ENCODE results near the gene ZNF112. TPM values are rescaled to one million over a fixed set of nuclear protein-coding genes. Genes with fewer than 3 reads are reported as not detected.
A peak's percentile ranks its signal among the peaks of the same experiment; 100 is the strongest.

ZNF112 gene
- total and polyA plus RNA-seq, 12 donors, result 1.0 to 12.8 (median 5.4) TPM

DNA sequence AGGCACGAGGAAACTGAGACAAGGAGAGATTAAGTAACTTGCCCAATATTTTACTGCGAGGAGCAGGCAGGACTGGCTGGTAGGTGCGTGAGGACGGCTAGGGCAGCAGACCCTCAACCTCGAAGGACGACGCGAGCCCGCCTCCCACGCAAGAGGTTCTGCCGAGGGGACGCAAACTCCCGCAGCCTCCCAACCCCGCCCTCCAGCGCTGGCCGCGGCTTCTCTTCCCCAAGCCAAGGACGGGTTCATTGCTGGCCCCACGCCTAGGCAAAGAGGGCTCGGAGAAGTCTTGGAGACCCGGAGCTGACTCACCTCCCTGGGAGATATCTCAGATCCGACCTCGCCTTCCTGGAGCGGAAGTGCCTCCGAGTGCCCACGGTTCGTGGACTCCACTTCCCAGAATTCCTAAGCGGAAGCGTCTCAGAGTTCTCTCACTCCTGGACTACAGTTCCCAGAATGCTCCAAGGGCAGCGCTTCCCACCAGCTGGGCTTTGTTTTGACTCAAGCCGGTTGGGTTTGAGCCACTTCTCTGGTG, 51.8 kb downstream of the ZNF112 start, which contains the start of gene ZNF235:
Gene ZNF235, minus strand, starts transcription at position 367 of the 535 bp plus-strand sequence. CDS start 1,621 bp downstream, outside the sequence.
- Histone ChIP-seq H3K27ac (peak within 1 kb of the TSS; percentile 68 to 88 (median 76)), H3K27me3 (no peaks in the 10 kb centered on the region), H3K36me3 (replicated peaks in 1 of 2) (peaks cover 0 to 9% of the 10 kb centered on the region in 2 donors), H3K9me3 (replicated peaks in 1 of 3) (peaks cover 0 to 6% (median 0%) of the 10 kb centered on the region in 3 donors), H3K4me3 (peak within 1 kb of the TSS; percentile 16 to 66 (median 50)), H3K4me1 (replicated peaks in 1 of 2) (peaks cover 5 to 7% of the 10 kb centered on the region in 2 donors)
- WGBS, 4 donors, result 0 to 1% (median 0%) methylated on average over 13 to 31 of the region's 31 CpGs
- TF ChIP-seq, protein P1, sequence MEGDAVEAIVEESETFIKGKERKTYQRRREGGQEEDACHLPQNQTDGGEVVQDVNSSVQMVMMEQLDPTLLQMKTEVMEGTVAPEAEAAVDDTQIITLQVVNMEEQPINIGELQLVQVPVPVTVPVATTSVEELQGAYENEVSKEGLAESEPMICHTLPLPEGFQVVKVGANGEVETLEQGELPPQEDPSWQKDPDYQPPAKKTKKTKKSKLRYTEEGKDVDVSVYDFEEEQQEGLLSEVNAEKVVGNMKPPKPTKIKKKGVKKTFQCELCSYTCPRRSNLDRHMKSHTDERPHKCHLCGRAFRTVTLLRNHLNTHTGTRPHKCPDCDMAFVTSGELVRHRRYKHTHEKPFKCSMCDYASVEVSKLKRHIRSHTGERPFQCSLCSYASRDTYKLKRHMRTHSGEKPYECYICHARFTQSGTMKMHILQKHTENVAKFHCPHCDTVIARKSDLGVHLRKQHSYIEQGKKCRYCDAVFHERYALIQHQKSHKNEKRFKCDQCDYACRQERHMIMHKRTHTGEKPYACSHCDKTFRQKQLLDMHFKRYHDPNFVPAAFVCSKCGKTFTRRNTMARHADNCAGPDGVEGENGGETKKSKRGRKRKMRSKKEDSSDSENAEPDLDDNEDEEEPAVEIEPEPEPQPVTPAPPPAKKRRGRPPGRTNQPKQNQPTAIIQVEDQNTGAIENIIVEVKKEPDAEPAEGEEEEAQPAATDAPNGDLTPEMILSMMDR (IDR thresholded peaks at IDR 0.05), result no peak
- peak in 1 of 2 donors; percentile 66 for TF ChIP-seq POLR2A (IDR thresholded peaks at IDR 0.05)
- peak; percentile 92 to 98 (median 97) for DNase-seq
- intact Hi-C loops (cut with DNase I), result no loop called here

DNA sequence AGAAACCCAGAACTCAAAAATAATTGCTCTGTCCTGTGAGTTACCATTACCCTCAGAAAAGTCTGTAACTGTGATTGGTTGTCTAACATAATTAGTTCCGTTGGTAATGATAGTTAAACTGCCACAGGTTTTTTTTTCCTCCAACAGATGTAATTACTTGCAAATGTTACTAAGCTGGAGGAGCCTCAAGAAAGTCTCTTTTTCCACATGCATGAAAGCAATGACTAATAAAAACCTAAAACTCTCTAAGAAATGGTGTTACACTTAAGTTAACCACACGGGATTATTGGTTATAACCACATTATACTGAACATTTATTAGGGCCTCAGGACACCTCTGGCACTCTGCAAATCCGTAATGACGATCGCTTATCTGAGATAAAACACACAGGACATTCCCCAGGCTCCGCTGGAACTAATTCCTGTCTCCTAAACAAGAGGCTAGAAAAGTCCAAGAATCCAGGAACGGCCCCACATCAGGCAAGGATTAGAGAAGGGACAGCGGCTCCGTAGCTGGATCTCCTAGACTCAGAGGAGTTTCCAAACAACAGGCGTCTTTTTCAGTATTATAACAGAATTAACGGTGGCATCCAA, 52.4 kb downstream of the ZNF112 start:
- Histone ChIP-seq H3K4me1 (replicated peaks in 1 of 2) (peaks cover 5 to 7% of the 10 kb centered on the region in 2 donors), H3K36me3 (replicated peaks in 1 of 2) (peaks cover 0 to 13% of the 10 kb centered on the region in 2 donors), H3K9me3 (replicated peaks in 1 of 3) (peaks cover 0 to 6% (median 0%) of the 10 kb centered on the region in 3 donors), H3K4me3 (peak overlapping the region in 3 of 4 donors; percentile 47 to 66 (median 54)), H3K27ac (peak overlapping the region; percentile 68 to 88 (median 76)), H3K27me3 (no peaks in the 10 kb centered on the region)
- TF ChIP-seq, protein P1 (IDR thresholded peaks at IDR 0.05), result no peak
- TF ChIP-seq POLR2A (IDR thresholded peaks at IDR 0.05), result no peak
- intact Hi-C loops (cut with DNase I), result no loop called here
- DNase-seq, result peak; percentile 20 to 59 (median 28)
- WGBS, 4 donors, result 2 to 5% (median 3%) methylated on average over 11 of the region's 11 CpGs

DNA sequence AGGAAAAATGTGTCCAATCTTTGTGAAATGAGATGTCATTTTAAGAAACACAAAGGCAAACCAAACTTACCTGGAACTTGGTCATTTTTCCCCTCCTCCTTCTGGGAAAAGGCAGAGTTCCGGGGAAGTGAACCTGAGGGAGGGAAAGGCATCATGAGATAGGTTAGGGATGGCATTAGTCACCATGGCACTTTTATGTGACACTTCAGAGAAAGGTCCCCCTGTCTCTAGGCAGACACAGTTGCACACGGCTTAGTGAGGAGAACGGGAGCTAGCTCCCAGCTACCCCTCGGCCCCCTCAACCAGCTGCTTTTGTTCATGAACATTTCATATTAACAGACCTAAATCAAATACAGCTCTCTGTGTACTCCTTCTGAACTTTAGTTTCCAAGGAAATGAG, 53.2 kb downstream of the ZNF112 start:
- Histone ChIP-seq H3K9me3 (replicated peaks in 1 of 3) (peaks cover 0 to 6% (median 0%) of the 10 kb centered on the region in 3 donors), H3K27ac (no peak overlapping the region), H3K4me3 (no peak overlapping the region), H3K4me1 (replicated peaks in 1 of 2) (peaks cover 5 to 7% of the 10 kb centered on the region in 2 donors), H3K36me3 (replicated peaks in 1 of 2) (peaks cover 0 to 21% of the 10 kb centered on the region in 2 donors), H3K27me3 (no peaks in the 10 kb centered on the region)
- intact Hi-C loops (cut with DNase I), result no loop called here
- WGBS, 4 donors, result 55 to 62% (median 59%) methylated on average over 4 of the region's 4 CpGs
- DNase-seq, result no peak
- no peak for TF ChIP-seq POLR2A (IDR thresholded peaks at IDR 0.05)
- TF ChIP-seq, protein P1 (IDR thresholded peaks at IDR 0.05), result no peak

DNA sequence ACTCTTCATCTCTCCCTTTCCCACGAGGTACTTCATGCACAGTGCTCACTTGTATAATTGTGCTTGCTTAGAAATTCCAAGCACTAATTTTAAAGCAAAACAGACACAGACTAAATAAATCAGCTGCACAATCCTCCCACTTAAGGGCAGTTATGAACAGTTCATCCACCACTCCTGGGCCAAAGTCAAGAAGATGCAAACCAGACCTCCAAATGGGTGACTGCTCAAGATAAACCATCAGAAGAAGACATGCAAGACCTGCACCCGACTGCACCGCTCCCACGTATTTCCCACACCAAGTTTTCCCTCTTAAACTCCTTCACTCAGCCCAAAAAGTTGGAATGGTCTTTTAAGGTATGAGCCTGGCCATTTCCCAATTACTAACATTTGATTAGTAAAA, 71.5 kb downstream of the ZNF112 start:
- Histone ChIP-seq H3K36me3 (replicated peaks in 1 of 2) (peaks cover 0 to 7% of the 10 kb centered on the region in 2 donors), H3K27ac (no peak overlapping the region), H3K4me1 (replicated peaks in 1 of 2) (no peaks in the 10 kb centered on the region), H3K4me3 (no peak overlapping the region), H3K9me3 (replicated peaks in 1 of 3) (no peaks in the 10 kb centered on the region), H3K27me3 (no peaks in the 10 kb centered on the region)
- no peak for DNase-seq
- 84 to 88% (median 85%) methylated on average over 4 of the region's 4 CpGs for WGBS, 4 donors
- intact Hi-C loops (cut with DNase I), result no loop called here
- TF ChIP-seq, protein P1 (IDR thresholded peaks at IDR 0.05), result no peak
- no peak for TF ChIP-seq POLR2A (IDR thresholded peaks at IDR 0.05)
